Gastroesophageal sphincter (tissue), 4 donors: Measurements from ENCODE around the gene NEDD9. TPM values are rescaled to one million over a fixed set of nuclear protein-coding genes. Genes with fewer than 3 reads are reported as not detected.

Experiments used
- ATAC-seq: fragments of 150-250 bp; one replicate; pipeline ENCODE4 v1.9.1; 2016; ENCODE audit warnings: mild to moderate bottlenecking, moderate library complexity
- H3K27ac ChIP-seq, 4 donors: fragments of 200-600 bp; sonication (generic) in 3 of 4; 1 replicate in 3 of 4; 2 replicates in 1 of 4; pipeline ENCODE4 v1.5.1; 2016 to 2019
- H3K27me3 ChIP-seq: fragments of 200-600 bp; sonication (generic); one replicate; pipeline ENCODE4 v1.5.1; 2019
- H3K36me3 ChIP-seq, 2 donors: fragments of 200-600 bp; sonication (generic); one replicate each; pipeline ENCODE4 v1.5.1; 2019; ENCODE audit warnings: control low read depth in 1 of 2
- H3K4me1 ChIP-seq, 3 donors: fragments of 200-600 bp; sonication (generic); 1 replicate in 2 of 3; 2 replicates in 1 of 3; pipeline ENCODE4 v1.5.1; 2016 to 2019; ENCODE audit warnings: control low read depth in 2 of 3
- H3K4me3 ChIP-seq, 2 donors: fragments of 200-600 bp; sonication (generic); one replicate each; pipeline ENCODE4 v1.5.1; 2019; ENCODE audit warnings: mild to moderate bottlenecking in 1 of 2, moderate library complexity in 1 of 2
- H3K9me3 ChIP-seq, 3 donors: fragments of 200-600 bp; sonication (generic); one replicate each; pipeline ENCODE4 v1.5.1; 2017 to 2019; ENCODE audit warnings: control low read depth in 2 of 3
- CTCF ChIP-seq, 4 experiments: fragments of 200-600 bp in 2 of 4; fragments of 450-650 bp in 2 of 4; sonication (generic) in 1 of 4; IDR thresholded peaks; one replicate each; pipeline ENCODE4 v1.5.1; 2017 to 2019; ENCODE audit warnings: antibody characterized with exemption in 4 of 4, mild to moderate bottlenecking in 2 of 4, moderate library complexity in 2 of 4
- EP300 ChIP-seq: sonication (generic); formaldehyde crosslinking; IDR thresholded peaks from one replicate; pipeline ENCODE4 v1.6.1; 2017; ENCODE audit warnings: antibody characterized with exemption, mild to moderate bottlenecking
- POLR2A ChIP-seq, 2 donors: fragments of 450-650 bp; IDR thresholded peaks; one replicate each; pipeline ENCODE4 v1.6.1; 2017; ENCODE audit warnings: antibody characterized with exemption in 2 of 2, mild to moderate bottlenecking in 2 of 2, moderate library complexity in 1 of 2
- POLR2AphosphoS5 ChIP-seq: sonication (generic); formaldehyde crosslinking; IDR thresholded peaks from one replicate; pipeline ENCODE4 v1.6.1; 2017; ENCODE audit warnings: antibody characterized with exemption
- WGBS, 2 donors: methylation state at CpG; one replicate each; pipeline ENCODE4 v1.1.5; 2018; ENCODE audit warnings: low coverage in 1 of 2; 5-methylcytosine and 5-hydroxymethylcytosine counted together
- total RNA-seq, 4 donors: library from RNA; depleted of rRNA; stranded (reverse); fragments of >200 nt; gene quantifications; one replicate each; pipeline ENCODE4 v1.1.0, GENCODE V29; 2016

Gene NEDD9
- total RNA-seq, 4 donors from 2014 or later: 13.1 to 42.7 (median 26.7) TPM

GRCh38 chr6:11251553-11252360, 19.3 kb upstream of the NEDD9 start:
- ATAC-seq: peak; percentile 87
- no peak for TF ChIP-seq POLR2A (IDR thresholded peaks at IDR 0.05)
- TF ChIP-seq POLR2AphosphoS5: peak; percentile 82
- peak overlapping the region; percentile 37 to 81 (median 72) for H3K27ac ChIP-seq
- no peaks in the 10 kb centered on the region for H3K36me3 ChIP-seq
- no peaks in the 10 kb centered on the region for H3K27me3 ChIP-seq
- no peak overlapping the region for H3K4me3 ChIP-seq
- H3K9me3 ChIP-seq: no peaks in the 10 kb centered on the region
- peaks cover 9 to 20% (median 13%) of the 10 kb centered on the region in 3 donors for H3K4me1 ChIP-seq
- 47 to 86% methylated on average over 1 to 4 of the region's 7 CpGs for WGBS, 2 donors

- no peaks in the 10 kb centered on the region for H3K9me3 ChIP-seq
- H3K27ac ChIP-seq: no peak overlapping the region
- peaks cover 9 to 34% (median 13%) of the 10 kb centered on the region in 3 donors for H3K4me1 ChIP-seq
- TF ChIP-seq POLR2A (IDR thresholded peaks at IDR 0.05): no peak
- no peak for TF ChIP-seq EP300
- no peak for TF ChIP-seq POLR2AphosphoS5
- TF ChIP-seq CTCF (IDR thresholded peaks at IDR 0.05): no peak
- no peaks in the 10 kb centered on the region for H3K27me3 ChIP-seq
- WGBS, 2 donors: 100% methylated on average over 1 of the region's 1 CpG; no CpG with 5 or more reads in 1 of the 2 donors
- ATAC-seq: no peak
- no peak overlapping the region for H3K4me3 ChIP-seq
- H3K36me3 ChIP-seq: no peaks in the 10 kb centered on the region
These were observed 17.6 kb upstream of the NEDD9 start for GRCh38 chr6:11250108-11250507.

GRCh38 chr6:11248974-11249761, 16.7 kb upstream of the NEDD9 start:
- no peak for ATAC-seq
- WGBS, 2 donors: 96 to 100% methylated on average over 3 of the region's 3 CpGs
- H3K4me3 ChIP-seq: no peak overlapping the region
- H3K27ac ChIP-seq: no peak overlapping the region
- no peak for TF ChIP-seq CTCF (IDR thresholded peaks at IDR 0.05)
- TF ChIP-seq POLR2A (IDR thresholded peaks at IDR 0.05): no peak
- no peak for TF ChIP-seq EP300
- no peak for TF ChIP-seq POLR2AphosphoS5
- no peaks in the 10 kb centered on the region for H3K9me3 ChIP-seq
- H3K36me3 ChIP-seq: no peaks in the 10 kb centered on the region
- peaks cover 9 to 38% (median 13%) of the 10 kb centered on the region in 3 donors for H3K4me1 ChIP-seq
- no peaks in the 10 kb centered on the region for H3K27me3 ChIP-seq

- WGBS, 2 donors: 75 to 90% methylated on average over 5 to 6 of the region's 6 CpGs
- no peaks in the 10 kb centered on the region for H3K9me3 ChIP-seq
- no peak overlapping the region for H3K4me3 ChIP-seq
- no peak for TF ChIP-seq CTCF (IDR thresholded peaks at IDR 0.05)
- no peak for TF ChIP-seq EP300
- no peak for TF ChIP-seq POLR2A (IDR thresholded peaks at IDR 0.05)
- TF ChIP-seq POLR2AphosphoS5: no peak
- H3K4me1 ChIP-seq: peaks cover 7 to 29% (median 8%) of the 10 kb centered on the region in 3 donors
- H3K27ac ChIP-seq: no peak overlapping the region
- ATAC-seq: no peak
- no peaks in the 10 kb centered on the region for H3K36me3 ChIP-seq
- H3K27me3 ChIP-seq: no peaks in the 10 kb centered on the region
These were observed 14.3 kb upstream of the NEDD9 start for GRCh38 chr6:11246722-11247121.

- Histone ChIP-seq H3K4me1 (peaks cover 0 to 18% (median 0%) of the 10 kb centered on the region in 3 donors), H3K27me3 (no peaks in the 10 kb centered on the region), H3K36me3 (no peaks in the 10 kb centered on the region), H3K27ac (peak overlapping the region in 1 of 4 donors; percentile 23), H3K4me3 (no peak overlapping the region), H3K9me3 (no peaks in the 10 kb centered on the region)
- TF ChIP-seq CTCF (IDR thresholded peaks at IDR 0.05) (no peak), POLR2AphosphoS5 (no peak), EP300 (no peak), POLR2A (IDR thresholded peaks at IDR 0.05) (no peak)
- WGBS, 2 donors: 8 to 27% methylated on average over 6 to 8 of the region's 9 CpGs
- no peak for ATAC-seq
These were observed 13.2 kb upstream of the NEDD9 start for GRCh38 chr6:11245381-11246256.
